Gastroesophageal sphincter (tissue), 3 donors: ENCODE measurements around the gene PTPRK.

Experiments
- CTCF ChIP-seq, 4 experiments: fragments of 200-600 bp in 2 of 4; fragments of 450-650 bp in 2 of 4; sonication (generic) in 1 of 4; IDR thresholded peaks; one replicate each; pipeline ENCODE4 v1.5.1; 2017 to 2019; ENCODE audit warnings: antibody characterized with exemption in 4 of 4, mild to moderate bottlenecking in 2 of 4, moderate library complexity in 2 of 4
- POLR2A ChIP-seq, 2 donors: fragments of 450-650 bp; IDR thresholded peaks; one replicate each; pipeline ENCODE4 v1.6.1; 2017; ENCODE audit warnings: antibody characterized with exemption in 2 of 2, mild to moderate bottlenecking in 2 of 2, moderate library complexity in 1 of 2
- POLR2AphosphoS5 ChIP-seq: sonication (generic); formaldehyde crosslinking; IDR thresholded peaks from one replicate; pipeline ENCODE4 v1.6.1; 2017; ENCODE audit warnings: antibody characterized with exemption

- no peak for TF ChIP-seq POLR2AphosphoS5
- no peak for TF ChIP-seq CTCF (IDR thresholded peaks at IDR 0.05)
- TF ChIP-seq POLR2A (IDR thresholded peaks at IDR 0.05) = no peak
Measured at GRCh38 chr6:128343706-128344105, 176.7 kb downstream of the PTPRK start.
